Loucy (cell line): ENCODE data around the gene COL20A1.

Experiments
- CTCF ChIP-seq: fragments of 200-600 bp; sonication (generic); conservative IDR thresholded peaks from 2 replicates; pipeline ENCODE4 v1.5.1; 2014; ENCODE audit warnings: mild to moderate bottlenecking, antibody characterized with exemption, low read length
- EZH2phosphoT487 ChIP-seq: fragments of 200-600 bp; IDR thresholded peaks from 2 replicates; pipeline ENCODE4 v1.6.1; 2018; ENCODE audit warnings: antibody characterized with exemption, mild to moderate bottlenecking, moderate library complexity, borderline replicate concordance

- no peak for TF ChIP-seq CTCF
- TF ChIP-seq EZH2phosphoT487, result no peak
These were observed 81.5 kb downstream of the COL20A1 start for GRCh38 chr20:63374504-63374903.
